Measurements from ENCODE around the gene SLC37A4. TPM values are rescaled to one million over a fixed set of nuclear protein-coding genes. Genes with fewer than 3 reads are reported as not detected.
A peak's percentile ranks its signal among the peaks of the same experiment; 100 is the strongest.
"Not testable (repeated sequence)": the region's sequence is repeated elsewhere in the genome, so short reads cannot be mapped to it uniquely, and the experiment has no call there.

SLC37A4 gene
- total RNA-seq, 1 donor from 2014 or later = 31.7 TPM

- H3K27me3 Mint-ChIP-seq (ENCODE audit: low read depth) = no peaks in the 10 kb centered on the region
- peaks cover 24% of the 10 kb centered on the region for H3K4me1 Mint-ChIP-seq (ENCODE audit: low read depth)
- peaks cover 63% of the 10 kb centered on the region for H3K36me3 Mint-ChIP-seq (ENCODE audit: low read depth)
- peak overlapping the region; percentile 47 for H3K27ac Mint-ChIP-seq
- intact Hi-C loops (cut with micrococcal nuclease) = no loop called here
- DNase-seq (ENCODE audit: low spot score) = no peak
- no peaks in the 10 kb centered on the region for H3K9me3 Mint-ChIP-seq
- H3K4me3 Mint-ChIP-seq (ENCODE audit: low read depth) = no peak overlapping the region
These were observed 6.9 kb downstream of the SLC37A4 start for GRCh38 chr11:119023741-119024140.

- DNase-seq (ENCODE audit: low spot score) = no peak
- no peaks in the 10 kb centered on the region for H3K27me3 Mint-ChIP-seq (ENCODE audit: low read depth)
- no peak overlapping the region for H3K27ac Mint-ChIP-seq
- H3K9me3 Mint-ChIP-seq = no peaks in the 10 kb centered on the region
- intact Hi-C loops (cut with micrococcal nuclease) = no loop called here
- H3K4me3 Mint-ChIP-seq (ENCODE audit: low read depth) = peak overlapping the region; percentile 56
- peaks cover 22% of the 10 kb centered on the region for H3K4me1 Mint-ChIP-seq (ENCODE audit: low read depth)
- peaks cover 74% of the 10 kb centered on the region for H3K36me3 Mint-ChIP-seq (ENCODE audit: low read depth)
These were observed 9.0 kb downstream of the SLC37A4 start for GRCh38 chr11:119021631-119022030.

GRCh38 chr11:119019996-119020395, 10.7 kb downstream of the SLC37A4 start:
- no peaks in the 10 kb centered on the region for H3K27me3 Mint-ChIP-seq (ENCODE audit: low read depth)
- H3K27ac Mint-ChIP-seq = peak overlapping the region; percentile 100
- H3K4me3 Mint-ChIP-seq (ENCODE audit: low read depth) = peak overlapping the region; percentile 99
- DNase-seq (ENCODE audit: low spot score) = no peak
- peaks cover 83% of the 10 kb centered on the region for H3K36me3 Mint-ChIP-seq (ENCODE audit: low read depth)
- intact Hi-C loops (cut with micrococcal nuclease) = loop anchor here (2.0 to 5.0 kb wide), 5 partner anchors 37 to 187 kb away; partner anchors contain the start of genes BCL9L, CBL, HMBS and HYOU1
- no peaks in the 10 kb centered on the region for H3K9me3 Mint-ChIP-seq
- peaks cover 28% of the 10 kb centered on the region for H3K4me1 Mint-ChIP-seq (ENCODE audit: low read depth)

- H3K4me3 Mint-ChIP-seq (ENCODE audit: low read depth) = peak within 1 kb of the TSS; percentile 99
- no peaks in the 10 kb centered on the region for H3K9me3 Mint-ChIP-seq
- H3K27me3 Mint-ChIP-seq (ENCODE audit: low read depth) = no peaks in the 10 kb centered on the region
- peak; percentile 93 for DNase-seq (ENCODE audit: low spot score)
- intact Hi-C loops (cut with micrococcal nuclease) = loop anchor here (1.0 to 5.0 kb wide), 8 partner anchors 12 to 188 kb away; partner anchors contain the start of genes BCL9L, CBL, CENATAC and HMBS
- H3K36me3 Mint-ChIP-seq (ENCODE audit: low read depth) = peaks cover 81% of the 10 kb centered on the region
- H3K27ac Mint-ChIP-seq = peak within 1 kb of the TSS; percentile 100
- H3K4me1 Mint-ChIP-seq (ENCODE audit: low read depth) = peaks cover 25% of the 10 kb centered on the region
These were observed 12.4 kb downstream of the SLC37A4 start, which contains the start of the genes RPS25 and TRAPPC4 for GRCh38 chr11:119018074-119018938. TSS of gene RPS25 (minus strand) at chr11:119018343. CDS start at chr11:119018284, 59 bp downstream. TSS of gene TRAPPC4 (plus strand) at chr11:119018766. CDS start at chr11:119018796, 30 bp downstream.

- H3K36me3 Mint-ChIP-seq (ENCODE audit: low read depth) = peaks cover 82% of the 10 kb centered on the region
- intact Hi-C loops (cut with micrococcal nuclease) = loop anchor here (5.0 kb wide), 1 partner anchor 90 kb away; the partner anchor contains the start of gene BCL9L
- DNase-seq (ENCODE audit: low spot score); H3K9me3 Mint-ChIP-seq; H3K27me3 Mint-ChIP-seq (ENCODE audit: low read depth): not testable (repeated sequence)
- H3K4me3 Mint-ChIP-seq (ENCODE audit: low read depth) = peak overlapping the region; percentile 99
- peaks cover 25% of the 10 kb centered on the region for H3K4me1 Mint-ChIP-seq (ENCODE audit: low read depth)
- peak overlapping the region; percentile 100 for H3K27ac Mint-ChIP-seq
These were observed 13.3 kb downstream of the SLC37A4 start for GRCh38 chr11:119017377-119017776.

- Mint-ChIP-seq H3K4me1 (ENCODE audit: low read depth) (peaks cover 21% of the 10 kb centered on the region), H3K27ac (peak overlapping the region; percentile 100), H3K36me3 (ENCODE audit: low read depth) (peaks cover 77% of the 10 kb centered on the region), H3K9me3 (no peaks in the 10 kb centered on the region), H3K27me3 (ENCODE audit: low read depth) (no peaks in the 10 kb centered on the region), H3K4me3 (ENCODE audit: low read depth) (peak overlapping the region; percentile 99)
- DNase-seq (ENCODE audit: low spot score) = no peak
- intact Hi-C loops (cut with micrococcal nuclease) = loop anchor here (5.0 kb wide), 1 partner anchor 89 kb away; the partner anchor contains the start of gene BCL9L
These were observed 14.3 kb downstream of the SLC37A4 start for GRCh38 chr11:119016216-119017009.

GRCh38 chr11:119015054-119015611, 15.5 kb downstream of the SLC37A4 start:
- peaks cover 17% of the 10 kb centered on the region for H3K4me1 Mint-ChIP-seq (ENCODE audit: low read depth)
- H3K9me3 Mint-ChIP-seq = no peaks in the 10 kb centered on the region
- H3K27ac Mint-ChIP-seq = peak overlapping the region; percentile 41
- DNase-seq (ENCODE audit: low spot score) = no peak
- intact Hi-C loops (cut with micrococcal nuclease) = loop anchor here (5.0 kb wide), 1 partner anchor 88 kb away; the partner anchor contains the start of gene BCL9L
- no peaks in the 10 kb centered on the region for H3K27me3 Mint-ChIP-seq (ENCODE audit: low read depth)
- peak overlapping the region; percentile 35 for H3K4me3 Mint-ChIP-seq (ENCODE audit: low read depth)
- peaks cover 71% of the 10 kb centered on the region for H3K36me3 Mint-ChIP-seq (ENCODE audit: low read depth)

GRCh38 chr11:119014209-119014924, 16.3 kb downstream of the SLC37A4 start:
- intact Hi-C loops (cut with micrococcal nuclease) = no loop called here
- H3K27me3 Mint-ChIP-seq (ENCODE audit: low read depth) = no peaks in the 10 kb centered on the region
- H3K4me3 Mint-ChIP-seq (ENCODE audit: low read depth) = no peak overlapping the region
- peaks cover 12% of the 10 kb centered on the region for H3K4me1 Mint-ChIP-seq (ENCODE audit: low read depth)
- no peaks in the 10 kb centered on the region for H3K9me3 Mint-ChIP-seq
- no peak for DNase-seq (ENCODE audit: low spot score)
- no peak overlapping the region for H3K27ac Mint-ChIP-seq
- peaks cover 71% of the 10 kb centered on the region for H3K36me3 Mint-ChIP-seq (ENCODE audit: low read depth)

GRCh38 chr11:119012629-119013170, 18.0 kb downstream of the SLC37A4 start:
- H3K27me3 Mint-ChIP-seq (ENCODE audit: low read depth) = no peaks in the 10 kb centered on the region
- no peak for DNase-seq (ENCODE audit: low spot score)
- no peak overlapping the region for H3K4me3 Mint-ChIP-seq (ENCODE audit: low read depth)
- peaks cover 12% of the 10 kb centered on the region for H3K4me1 Mint-ChIP-seq (ENCODE audit: low read depth)
- intact Hi-C loops (cut with micrococcal nuclease) = no loop called here
- H3K27ac Mint-ChIP-seq = no peak overlapping the region
- no peaks in the 10 kb centered on the region for H3K9me3 Mint-ChIP-seq
- H3K36me3 Mint-ChIP-seq (ENCODE audit: low read depth) = peaks cover 72% of the 10 kb centered on the region

GRCh38 chr11:119011476-119012053, 19.1 kb downstream of the SLC37A4 start:
- intact Hi-C loops (cut with micrococcal nuclease) = no loop called here
- no peak for DNase-seq (ENCODE audit: low spot score)

GRCh38 chr11:119006656-119007055, 24.0 kb downstream of the SLC37A4 start:
- intact Hi-C loops (cut with micrococcal nuclease) = no loop called here
- Mint-ChIP-seq H3K4me1 (ENCODE audit: low read depth) (peaks cover 2% of the 10 kb centered on the region), H3K27me3 (ENCODE audit: low read depth) (no peaks in the 10 kb centered on the region), H3K36me3 (ENCODE audit: low read depth) (peaks cover 53% of the 10 kb centered on the region), H3K4me3 (ENCODE audit: low read depth) (no peak overlapping the region), H3K27ac (no peak overlapping the region), H3K9me3 (no peaks in the 10 kb centered on the region)
- no peak for DNase-seq (ENCODE audit: low spot score)

More at GRCh38 chr11:119011476-119012053, 19.1 kb downstream of the SLC37A4 start:
- Mint-ChIP-seq H3K4me3 (ENCODE audit: low read depth) (no peak overlapping the region), H3K27ac (no peak overlapping the region), H3K9me3 (no peaks in the 10 kb centered on the region), H3K27me3 (ENCODE audit: low read depth) (no peaks in the 10 kb centered on the region), H3K36me3 (ENCODE audit: low read depth) (peaks cover 69% of the 10 kb centered on the region), H3K4me1 (ENCODE audit: low read depth) (peaks cover 12% of the 10 kb centered on the region)

All from activated T-helper 2 cell treated with anti-CD3 and anti-CD28 coated beads, Interferon-gamma antibody, Interleukin-2, Interleukin-4, amounts not matched to agents 10 μg/mL and 5 μg/mL and 100 μg/mL, durations not matched to agents 14 hours and 24 hours and 36 hours (primary cell).